GM12801 (cell line): ENCODE measurements around the gene TEX2.

Experiments
- CTCF ChIP-seq: IDR thresholded peaks from one replicate; pipeline ENCODE4 v1.5.1; 2011; ENCODE audit warnings: control low read depth; ENCODE audit not compliant: insufficient read length; ENCODE audit errors: extremely low read depth

TEX2 gene

GRCh38 chr17:64099543-64099942, 163.5 kb downstream of the TEX2 start:
- TF ChIP-seq CTCF, result no peak
